Stimulated activated CD4-positive, alpha-beta T cell treated with anti-CD3 and anti-CD28 coated beads, Interleukin-2, amount 100 ng/mL, for 48 hours (primary cell): ENCODE measurements around the gene HIP1.
A peak's percentile ranks its signal among the peaks of the same experiment; 100 is the strongest.
"Not testable (repeated sequence)": the region's sequence is repeated elsewhere in the genome, so short reads cannot be mapped to it uniquely, and the experiment has no call there.

ENCODE experiments used
- DNase-seq, 2 donors: peaks; one replicate each; pipeline ENCODE4 v3.0.0-alpha.2; 2020

Gene HIP1

DNA sequence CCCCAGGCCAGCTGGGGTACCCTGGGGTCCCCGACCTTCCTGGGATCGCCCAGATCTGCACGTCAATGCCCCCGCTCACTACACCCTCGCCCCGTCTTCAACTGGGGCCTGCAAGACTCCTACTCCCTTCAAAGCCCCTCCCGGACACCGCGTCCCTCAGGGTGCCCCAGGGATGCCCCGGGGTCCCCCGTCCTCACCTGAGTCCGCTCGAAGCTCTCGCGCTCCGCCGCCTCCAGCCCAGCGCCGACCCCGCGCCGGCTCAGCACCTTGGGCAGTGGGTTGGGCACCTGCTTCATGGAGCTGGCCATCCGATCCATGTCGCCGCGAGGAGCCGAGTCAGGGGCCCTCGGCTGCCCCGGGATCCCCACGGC, at the start of gene HIP1:
TSS of gene HIP1 (minus strand) at position 338 of the 371 bp plus-strand sequence. CDS start at position 317, 21 bp downstream.
- no peak for DNase-seq

DNA sequence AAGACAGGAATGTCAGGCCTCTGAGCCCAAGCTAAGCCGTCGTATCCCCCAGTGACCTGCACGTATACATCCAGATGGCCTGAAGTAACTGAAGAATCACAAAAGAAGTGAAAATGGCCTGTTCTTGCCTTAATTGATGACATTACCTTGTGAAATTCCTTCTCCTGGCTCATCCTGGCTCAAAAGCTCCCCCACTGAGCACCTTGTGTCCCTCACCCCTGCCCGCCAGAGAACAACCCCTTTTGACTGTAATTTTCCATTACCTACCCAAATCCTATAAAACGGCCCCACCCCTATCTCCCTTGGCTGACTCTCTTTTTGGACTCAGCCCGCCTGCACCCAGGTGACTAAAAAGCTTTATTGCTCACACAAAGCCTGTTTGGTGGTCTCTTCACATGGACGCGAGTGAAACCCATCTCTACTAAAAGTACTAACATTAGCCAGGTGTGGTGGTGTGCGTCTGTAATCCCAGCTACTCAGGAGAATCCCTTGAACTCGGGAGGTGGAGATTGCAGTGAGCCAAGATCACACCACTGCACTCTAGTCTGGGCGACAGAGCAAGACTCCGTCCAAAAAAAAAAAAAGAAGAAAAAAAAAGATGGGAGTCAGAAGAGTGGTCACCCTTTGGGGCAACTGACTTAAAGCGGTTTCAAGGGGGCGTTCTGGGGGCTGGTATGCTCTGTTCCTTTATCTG, 49.6 kb upstream of the HIP1 start:
- not testable (repeated sequence) for DNase-seq

DNA sequence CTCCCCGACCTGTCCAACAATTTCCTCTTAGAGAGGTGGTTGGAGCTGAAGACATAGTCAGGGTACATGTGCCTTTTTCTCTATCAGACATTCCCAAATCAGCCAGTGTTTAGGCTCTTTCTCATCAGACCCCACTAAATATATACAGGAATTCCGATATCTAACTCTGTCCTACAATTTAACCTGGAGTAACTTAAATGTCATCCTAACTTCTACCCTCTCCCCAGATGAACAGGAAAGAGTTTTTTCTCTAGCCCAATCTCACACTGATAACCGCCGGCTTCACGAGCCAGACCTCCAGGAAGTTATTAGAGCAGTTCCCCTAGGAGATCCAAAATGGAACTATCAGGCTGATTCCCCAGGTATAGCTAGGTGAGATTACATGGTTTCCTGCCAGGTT, 44.3 kb upstream of the HIP1 start:
- not testable (repeated sequence) for DNase-seq

DNA sequence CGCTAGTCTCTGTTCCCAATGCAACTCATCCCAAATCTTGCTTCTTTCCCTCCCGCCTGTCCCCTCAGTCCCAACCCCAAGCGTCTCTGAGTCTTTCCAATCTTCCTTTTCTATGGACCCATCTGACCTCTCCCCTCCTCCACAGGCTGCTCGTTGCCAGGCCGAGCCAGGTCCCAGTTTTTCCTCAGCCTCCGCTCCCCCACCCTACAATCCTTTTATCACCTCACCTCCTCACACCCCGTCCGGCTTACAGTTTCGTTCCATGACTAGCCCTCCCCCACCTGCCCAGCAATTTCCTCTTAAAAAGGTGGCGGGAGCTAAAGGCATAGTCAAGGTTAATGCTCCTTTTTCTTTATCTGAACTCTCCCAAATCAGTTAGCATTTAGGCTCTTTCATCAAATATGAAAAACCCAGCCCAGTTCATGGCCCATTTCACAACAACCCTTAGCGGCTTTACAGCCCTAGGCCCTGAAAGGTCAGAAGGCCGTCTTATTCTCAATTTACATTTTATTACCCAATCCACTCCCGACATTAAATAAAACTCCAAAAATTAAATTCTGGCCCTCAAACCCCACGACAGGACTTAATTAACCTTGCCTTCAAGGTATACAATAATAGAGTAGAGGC, 42.0 kb upstream of the HIP1 start:
- DNase-seq: not testable (repeated sequence)

DNA sequence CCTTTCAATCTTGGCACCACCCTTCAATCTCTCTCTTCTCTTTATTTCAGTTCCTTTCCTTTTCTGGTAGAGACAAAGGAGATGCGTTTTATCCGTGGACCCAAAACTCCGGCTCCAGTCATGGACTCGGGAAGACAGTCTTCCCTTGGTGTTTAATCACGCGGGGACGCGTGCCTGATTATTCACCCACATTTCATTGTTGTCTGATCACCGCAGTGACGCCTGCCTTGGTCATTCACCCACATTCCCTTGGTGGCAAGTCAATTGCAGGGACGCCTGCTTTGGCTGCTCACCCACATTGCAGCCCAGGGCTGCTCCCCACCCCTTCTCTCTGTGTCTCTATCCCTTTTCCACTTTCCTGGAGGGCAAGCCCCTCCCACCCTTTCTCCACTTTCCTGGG, 40.8 kb upstream of the HIP1 start:
- not testable (repeated sequence) for DNase-seq

DNA sequence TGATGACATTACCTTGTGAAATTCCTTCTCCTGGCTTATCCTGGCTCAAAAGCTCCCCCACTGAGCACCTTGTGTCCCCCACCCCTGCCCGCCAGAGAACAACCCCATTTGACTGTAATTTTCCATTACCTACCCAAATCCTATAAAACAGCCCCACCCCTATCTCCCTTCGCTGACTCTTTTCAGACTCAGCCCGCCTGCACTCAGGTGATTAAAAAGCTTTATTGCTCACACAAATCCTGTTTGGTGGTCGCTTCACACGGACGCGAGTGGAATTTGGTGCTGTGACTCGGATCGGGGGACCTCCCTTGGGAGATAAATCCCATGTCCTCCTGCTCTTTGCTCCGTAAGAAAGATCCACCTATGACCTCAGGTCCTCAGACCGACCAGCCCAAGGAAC, 40.3 kb upstream of the HIP1 start:
- DNase-seq: not testable (repeated sequence)

DNA sequence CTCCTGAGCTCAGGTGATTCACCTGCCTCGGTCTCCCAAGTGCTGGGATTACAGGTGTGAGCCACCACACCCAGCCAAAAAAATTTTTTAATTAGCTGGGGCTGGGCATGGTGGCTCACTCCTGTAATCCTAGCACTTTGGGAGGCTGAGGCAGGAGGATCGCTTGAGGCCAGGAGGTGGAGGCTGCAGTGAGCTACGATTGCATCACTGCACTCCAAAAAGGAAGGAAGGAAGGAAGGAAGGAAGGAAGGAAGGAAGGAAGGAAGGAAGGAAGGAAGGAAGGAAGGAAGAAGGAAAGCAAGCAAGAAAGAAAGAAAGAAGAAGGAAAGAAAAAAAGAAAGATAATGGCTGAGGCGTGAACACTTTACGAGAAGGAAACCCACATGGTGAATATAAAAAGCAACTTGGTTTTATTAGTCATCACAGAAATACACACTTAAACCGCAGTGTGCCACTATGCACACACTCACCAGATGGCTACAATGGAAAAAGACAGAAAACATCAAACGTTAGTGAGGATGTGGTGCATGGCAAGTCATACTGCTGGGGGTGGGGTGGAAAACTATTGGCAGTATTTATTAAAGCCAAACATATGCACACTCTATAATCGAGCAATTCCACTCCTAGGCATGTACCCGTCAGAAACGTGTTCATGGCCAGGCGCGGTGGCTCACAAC, 37.7 kb upstream of the HIP1 start:
- peak; percentile 35 to 38 for DNase-seq

DNA sequence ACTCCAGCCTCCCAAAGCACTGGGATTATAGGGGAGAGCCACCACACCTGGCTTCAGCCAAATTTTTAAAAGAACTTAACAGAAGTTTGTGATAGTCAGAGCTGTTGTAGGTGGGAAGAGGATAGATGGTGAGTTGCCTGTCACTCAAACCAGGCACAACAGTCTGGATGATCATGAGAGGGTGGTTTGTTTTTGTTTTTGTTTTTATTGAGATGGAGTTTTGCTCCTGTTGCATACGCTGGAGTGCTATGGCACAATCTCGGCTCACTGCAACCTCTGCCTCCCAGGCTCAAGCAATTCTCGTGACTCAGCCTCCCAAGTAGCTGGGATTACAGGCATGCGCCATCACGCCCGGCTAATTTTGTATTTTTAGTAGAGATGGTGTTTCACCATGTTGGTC, 35.2 kb upstream of the HIP1 start:
- not testable (repeated sequence) for DNase-seq

DNA sequence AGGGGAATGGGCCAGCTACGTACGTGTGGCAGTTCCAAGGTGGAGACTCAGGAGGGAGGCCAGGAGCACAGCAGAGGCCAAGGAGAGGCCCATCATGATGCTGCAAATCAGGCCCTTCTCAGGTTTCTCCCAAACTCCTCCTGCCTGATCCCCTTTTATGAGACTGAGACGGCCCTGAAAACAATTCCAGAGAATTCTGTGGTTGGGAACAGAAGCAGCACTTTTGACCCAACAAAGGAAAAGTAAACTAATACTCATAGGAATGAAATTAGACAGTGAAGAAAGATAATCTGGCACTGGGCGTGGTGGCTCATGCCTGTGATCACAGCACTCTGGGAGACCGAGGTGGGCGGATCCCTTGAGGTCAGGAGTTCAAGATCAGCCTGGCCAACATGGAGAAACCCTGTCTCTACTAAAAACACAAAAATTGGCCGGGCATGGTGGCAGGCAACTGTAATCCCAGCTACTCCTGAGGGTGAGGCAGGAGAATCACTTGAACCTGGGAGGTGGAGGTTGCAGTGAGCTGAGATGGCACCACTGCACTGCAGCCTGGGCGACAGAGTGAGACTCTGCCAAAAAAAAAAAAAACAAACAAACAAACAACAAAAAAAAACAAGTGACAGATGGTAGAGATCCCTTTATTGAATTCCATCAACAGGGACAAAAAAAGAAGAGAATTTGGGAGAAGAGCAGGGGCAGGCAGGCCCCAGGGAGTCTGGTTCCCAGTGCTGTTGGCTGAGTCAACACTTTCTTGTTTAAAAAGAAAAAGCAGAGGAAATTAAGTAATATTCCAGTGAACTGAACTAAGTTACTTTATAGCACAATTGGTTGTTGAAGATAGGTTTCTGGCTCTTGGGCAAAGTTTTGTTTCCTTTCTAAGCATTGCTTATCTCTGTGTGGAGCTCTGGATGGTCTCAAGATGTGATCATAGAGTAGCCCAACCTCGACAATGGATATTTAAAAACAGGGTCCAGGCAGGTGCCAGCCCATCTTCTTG, 33.6 kb upstream of the HIP1 start, which contains the start of gene CCL26:
TSS of gene CCL26 (minus strand) at position 131 of the 997 bp plus-strand sequence. CDS start at position 96, 35 bp downstream.
- DNase-seq: no peak

DNA sequence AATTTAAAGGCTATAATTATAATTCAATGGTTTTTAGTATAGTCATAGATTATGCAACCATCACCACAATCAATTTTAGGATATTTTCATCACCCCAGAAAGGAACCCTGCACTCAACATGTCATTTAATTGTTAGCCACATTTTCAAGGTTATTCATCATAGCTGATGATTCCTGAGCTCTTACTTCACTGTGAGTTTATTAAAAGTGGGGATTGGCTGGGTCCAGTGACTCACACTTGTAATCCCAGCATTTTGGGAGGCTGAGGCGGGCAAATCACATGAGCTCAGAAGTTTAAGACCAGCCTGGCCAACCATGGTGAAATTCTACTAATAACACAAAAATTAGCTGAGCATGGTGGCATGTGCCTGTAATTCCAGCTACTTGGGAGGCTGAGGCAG, 32.5 kb upstream of the HIP1 start:
- DNase-seq: no peak

DNA sequence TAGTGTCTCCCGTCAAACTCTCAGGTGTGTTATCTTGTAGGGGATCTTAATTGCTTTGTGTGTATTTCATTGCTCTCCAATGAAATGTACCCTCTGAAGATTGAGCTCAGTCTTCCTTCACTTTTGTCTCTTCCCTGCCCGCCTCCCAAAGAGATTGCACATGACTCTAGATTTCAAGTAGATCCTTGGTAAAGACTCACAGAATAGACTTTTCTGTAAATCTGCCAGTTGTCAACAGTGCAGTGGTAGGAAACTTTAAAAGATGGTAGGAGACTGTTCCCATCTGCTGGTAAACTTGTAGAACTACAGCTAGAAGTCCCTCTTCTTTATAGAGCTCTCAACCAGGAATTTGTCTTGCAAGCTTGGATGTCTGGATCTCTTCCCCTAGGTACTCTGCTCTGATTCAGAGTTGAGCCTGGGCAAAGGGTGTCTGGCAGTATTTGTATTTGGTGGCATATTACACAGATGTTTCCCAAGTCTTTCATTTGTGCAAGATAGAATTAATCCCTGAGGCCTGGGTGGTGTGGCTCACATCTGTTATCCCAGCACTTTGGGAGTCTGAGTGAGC, 23.7 kb upstream of the HIP1 start:
- no peak for DNase-seq

DNA sequence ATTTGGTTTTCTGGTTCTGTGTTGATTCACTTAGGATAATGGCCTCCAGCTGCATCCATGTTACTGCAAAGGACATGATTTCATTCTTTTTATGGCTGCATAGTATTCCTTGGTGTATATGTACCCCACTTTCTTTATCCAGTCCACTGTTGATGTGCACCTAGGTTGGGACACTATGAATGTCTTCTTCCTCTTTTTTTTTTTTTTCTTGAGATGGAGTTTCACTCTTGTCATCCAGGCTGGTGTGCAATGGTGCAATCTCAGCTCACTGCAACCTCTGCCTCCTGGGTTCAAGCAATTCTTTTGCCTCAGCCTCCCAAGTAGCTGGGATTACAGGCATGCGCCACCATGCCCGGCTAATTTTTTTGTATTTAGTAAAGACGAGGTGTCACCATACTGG, 23.1 kb upstream of the HIP1 start:
- not testable (repeated sequence) for DNase-seq

DNA sequence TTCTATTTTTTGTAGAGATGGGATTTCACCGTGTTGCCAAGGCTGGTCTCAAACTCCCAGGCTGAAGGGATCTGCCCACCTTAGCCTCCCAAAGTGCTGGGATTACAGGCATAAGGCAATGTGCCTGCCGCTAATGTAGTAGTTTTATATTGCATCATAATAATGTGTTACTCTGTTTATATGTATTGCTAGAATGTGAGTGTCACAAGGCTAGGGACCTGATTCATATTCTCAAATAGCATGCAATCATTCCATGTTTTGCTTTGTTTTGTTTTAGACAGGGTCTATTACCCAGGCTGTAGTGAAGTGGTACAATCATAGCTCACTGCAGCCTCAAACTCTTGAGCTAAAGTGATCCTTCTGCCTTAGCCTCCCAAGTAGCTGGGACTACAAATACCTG, 19.8 kb upstream of the HIP1 start:
- no peak for DNase-seq

DNA sequence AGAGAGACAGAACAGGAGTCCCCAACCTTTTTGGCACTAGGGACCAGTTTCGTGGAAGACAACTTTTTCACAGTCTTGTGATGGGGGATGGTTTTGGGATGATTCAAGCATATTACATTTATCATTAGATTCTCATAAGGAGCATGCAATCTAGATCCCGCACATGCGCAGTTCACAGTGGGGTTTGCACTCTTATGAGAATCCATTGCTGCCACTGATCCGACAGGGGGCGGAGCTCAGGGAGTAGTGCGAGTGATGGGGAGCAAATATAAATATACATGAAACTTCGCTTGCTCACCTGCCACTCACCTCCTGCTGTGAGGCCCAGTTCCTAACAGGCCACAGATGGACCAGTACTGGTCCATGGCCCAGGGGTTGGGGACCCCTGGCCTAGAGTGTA, 19.1 kb upstream of the HIP1 start:
- no peak for DNase-seq

DNA sequence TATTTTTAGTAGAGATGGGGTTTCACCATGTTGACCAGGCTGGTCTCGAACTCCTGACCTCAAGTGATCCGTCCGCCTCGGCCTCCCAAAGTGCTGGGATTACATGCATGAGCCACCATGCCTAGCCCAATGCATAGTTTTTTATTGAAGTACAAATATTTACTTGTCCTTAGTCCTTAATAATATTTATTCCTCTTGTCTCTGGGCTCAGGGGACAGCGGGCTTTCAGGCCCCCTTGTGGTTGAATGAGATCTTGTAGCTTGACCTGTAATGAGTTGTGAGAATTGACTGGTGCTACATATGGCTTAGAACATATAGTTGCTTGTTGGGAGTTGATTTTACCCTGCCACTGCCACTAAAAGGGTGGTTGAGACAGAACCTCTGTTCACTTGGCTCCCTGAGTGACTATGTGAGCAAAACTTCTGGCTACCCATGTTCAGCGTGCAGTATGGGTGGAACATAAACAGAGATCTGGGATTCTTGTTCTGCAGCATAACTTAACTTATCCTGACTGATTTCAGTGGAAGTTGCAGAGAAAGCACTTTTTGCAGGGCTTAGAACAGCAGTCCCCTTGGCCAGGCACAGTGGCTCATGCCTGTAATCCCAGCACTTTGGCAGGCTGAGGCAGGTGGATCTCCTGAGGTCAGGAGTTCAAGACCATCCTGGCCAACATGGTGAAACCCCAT, 18.4 kb upstream of the HIP1 start:
- no peak for DNase-seq

DNA sequence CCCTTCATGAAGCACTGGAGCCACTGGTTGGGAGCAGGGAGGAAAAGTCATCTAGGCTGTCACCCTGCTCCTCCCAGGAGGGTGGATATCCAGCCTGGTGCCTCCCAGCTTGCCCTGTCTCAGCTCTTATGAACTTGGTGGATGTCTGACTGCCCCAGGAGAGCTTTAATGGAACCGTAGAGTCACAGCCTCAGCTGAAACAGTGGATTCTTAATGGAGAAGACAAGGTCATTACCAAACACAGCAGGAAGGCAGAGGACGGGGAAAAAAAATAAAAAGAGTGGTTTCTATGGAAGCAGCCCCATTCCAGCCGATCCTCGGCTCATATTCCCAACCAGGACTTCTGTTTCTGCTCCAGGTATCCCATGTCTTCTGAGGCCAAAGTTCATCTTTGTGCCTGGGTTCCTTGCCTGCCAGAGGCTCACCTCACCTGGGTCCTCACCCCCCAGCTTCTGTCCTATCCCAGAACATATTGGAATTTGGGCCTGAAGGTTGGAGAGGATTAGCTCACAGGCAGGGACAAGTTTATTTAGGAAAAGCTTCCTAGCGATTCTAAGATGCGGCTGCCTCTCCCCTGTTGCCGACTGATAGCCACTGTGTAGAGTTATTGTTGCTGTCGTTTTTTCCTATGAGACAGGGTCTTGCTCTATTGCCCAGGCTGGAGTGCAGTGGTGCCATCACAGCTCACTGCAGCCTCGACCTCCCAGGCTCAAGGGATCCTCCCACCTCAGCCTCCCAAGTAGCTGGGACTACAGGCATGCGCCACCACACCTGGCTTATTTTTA, 17.7 kb upstream of the HIP1 start:
- no peak for DNase-seq

DNA sequence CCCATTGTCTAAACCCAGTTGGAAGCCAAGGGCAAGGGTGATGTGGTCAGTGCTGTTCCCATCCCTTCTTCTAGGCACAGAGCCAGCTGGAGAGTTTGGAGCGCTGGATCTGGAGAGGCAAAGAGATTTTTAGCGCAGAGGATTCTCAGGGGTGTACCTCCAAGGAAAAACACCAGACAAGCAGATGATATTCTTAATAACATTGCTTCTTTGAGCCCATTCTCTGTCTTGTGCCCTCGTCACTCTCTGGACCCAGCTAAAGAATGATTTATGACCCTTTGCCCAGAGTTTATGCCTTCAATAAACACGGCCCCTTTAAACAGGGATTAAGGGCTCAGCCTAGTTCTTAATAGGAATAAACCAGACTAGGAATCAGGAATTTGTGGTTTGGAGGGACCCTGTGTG, 4.7 kb upstream of the HIP1 start:
- no peak for DNase-seq

DNA sequence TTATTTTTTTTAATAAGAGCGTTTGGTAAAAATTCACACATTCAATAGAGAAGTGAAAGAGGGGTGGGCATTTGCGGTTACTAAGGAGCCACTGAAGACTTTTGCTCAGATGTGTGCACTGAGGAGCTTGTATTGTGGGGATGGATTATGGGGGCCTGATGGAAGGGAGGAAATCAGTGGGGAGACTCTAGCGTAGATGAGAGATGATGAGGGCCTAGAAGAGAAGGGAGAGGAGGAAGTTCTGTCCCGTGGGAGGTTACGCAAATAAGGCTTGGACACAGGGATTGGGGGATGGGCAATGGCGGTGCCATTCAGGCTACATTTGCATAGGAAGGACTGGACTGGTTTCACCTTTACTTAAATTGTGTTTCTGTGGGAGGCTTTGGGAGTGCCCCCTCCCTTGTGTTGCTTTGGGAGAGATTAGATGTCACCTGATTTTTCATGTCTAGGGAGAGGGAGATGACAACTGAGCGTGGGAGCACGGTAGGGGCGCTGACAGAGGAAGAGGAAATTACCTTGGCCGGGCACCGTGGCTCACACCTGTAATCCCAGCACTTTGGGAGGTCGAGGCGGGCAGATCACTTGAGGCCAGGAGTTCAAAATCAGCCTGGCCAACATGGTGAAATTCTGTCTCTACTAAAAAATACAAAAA, 2.2 kb upstream of the HIP1 start:
- DNase-seq: no peak

DNA sequence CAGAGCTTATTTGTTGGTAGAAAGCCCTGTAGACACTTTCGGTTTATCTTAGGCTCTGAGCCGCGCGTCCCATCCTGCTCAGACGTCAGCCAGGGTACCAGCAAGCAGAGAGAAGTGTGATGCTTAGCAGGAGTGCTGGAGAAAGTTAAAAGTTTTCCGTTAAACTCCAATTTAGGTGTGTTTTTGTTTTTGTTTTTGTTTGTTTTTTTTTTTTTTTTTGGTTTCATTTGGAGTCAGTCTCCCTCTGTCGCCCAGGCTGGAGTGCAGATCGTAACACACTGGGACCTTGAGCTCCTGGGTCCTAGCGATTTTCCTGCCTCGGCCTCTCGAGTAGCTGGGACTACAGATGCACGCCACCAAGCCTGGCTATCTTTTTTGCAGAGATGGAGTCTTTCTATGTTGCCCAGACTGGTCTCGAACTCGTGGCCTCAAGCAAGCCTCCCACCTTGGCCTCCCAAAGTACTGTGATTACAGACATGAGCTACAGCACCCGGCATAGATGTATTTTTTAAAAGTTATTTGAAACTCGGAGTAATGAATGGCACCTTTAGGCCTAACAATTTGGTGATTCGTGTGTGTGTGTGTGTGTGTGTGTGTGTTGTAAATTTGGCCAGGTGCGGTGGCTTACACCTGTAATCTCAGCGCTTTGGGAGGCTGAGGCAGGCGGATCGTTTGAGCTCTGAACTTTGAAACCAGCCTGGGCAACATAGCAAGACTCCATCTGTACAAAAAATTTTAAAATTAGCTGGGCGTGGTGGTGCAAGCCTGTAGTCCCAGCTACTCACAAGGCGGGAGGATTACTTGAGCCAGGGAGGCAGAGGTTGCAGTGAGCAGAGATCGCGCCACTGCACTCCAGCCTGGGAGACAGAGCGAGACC, 1.3 kb upstream of the HIP1 start:
- peak in 1 of 2 donors; percentile 28 for DNase-seq
